DMS114 treated with DMSO at 0.1 percent for 48 hours (cell line): ENCODE data around the gene NFAM1.
A peak's percentile ranks its signal among the peaks of the same experiment; 100 is the strongest.

Source experiments
- DNase-seq: peaks from one replicate; lab custom pipeline; 2025; ENCODE audit not compliant: unreplicated experiment; lab: John Stamatoyannopoulos, UW

Gene NFAM1

GRCh38 chr22:42384506-42384905 is 47.7 kb downstream of the NFAM1 start:
- no peak for DNase-seq

GRCh38 chr22:42383851-42384417 is 48.3 kb downstream of the NFAM1 start:
- no peak for DNase-seq

DNA sequence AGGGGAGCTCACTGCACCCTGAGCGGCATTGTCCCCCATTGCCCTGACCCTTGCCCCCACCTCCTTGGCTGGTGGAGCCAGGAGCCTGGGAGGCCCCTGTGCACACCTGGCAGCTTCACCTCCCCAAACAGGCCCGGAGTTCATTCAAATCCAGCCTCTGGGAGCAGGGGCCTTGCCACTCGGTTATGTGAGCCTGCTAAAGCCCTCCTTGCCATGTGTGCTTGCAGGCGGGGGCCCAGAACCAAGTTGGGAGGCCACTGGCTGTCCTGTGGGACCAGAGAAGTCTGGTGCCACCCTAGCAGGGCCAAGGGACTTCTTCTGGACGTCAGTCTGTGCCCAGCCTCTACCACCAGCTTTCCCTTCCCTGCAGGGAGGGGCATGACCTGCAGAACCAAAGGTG is 48.9 kb downstream of the NFAM1 start:
- no peak for DNase-seq

DNA sequence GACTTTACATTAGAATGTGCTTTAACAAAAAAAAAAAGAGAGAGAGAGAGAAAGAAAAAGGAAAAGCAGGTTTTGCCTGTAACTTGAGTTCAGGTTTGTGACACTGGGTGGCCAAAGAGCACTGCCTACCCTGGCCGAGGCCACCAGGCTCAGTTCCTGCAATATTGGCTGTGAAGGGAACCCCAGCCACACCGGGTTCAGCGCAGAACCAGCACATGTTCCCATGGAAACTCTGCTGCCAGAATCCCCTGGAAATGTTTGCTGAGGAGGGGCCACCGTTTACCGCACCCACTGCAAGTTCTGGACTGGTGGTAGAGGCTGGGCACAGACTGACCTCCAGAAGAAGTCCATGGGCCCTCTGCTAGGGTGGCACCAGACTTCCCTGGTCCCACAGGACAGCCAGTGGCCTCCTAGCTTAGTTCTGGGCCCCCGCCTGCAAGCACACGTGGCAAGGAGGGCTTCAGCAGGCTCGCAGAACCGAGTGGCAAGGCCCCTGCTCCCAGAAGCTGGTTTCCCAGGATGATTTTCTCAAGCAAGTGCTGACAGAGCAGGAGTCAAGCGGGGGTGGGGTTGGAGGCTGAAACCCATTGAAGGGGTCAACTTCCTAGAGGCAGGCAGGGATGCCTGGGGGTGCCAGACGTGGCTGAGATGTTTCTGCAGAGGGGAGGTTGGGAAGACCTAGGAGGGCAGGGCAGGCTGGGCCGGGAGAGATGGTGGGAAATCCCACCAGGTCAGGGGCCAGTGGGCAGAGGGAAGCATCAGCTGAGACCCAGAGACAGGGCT is 51.2 kb downstream of the NFAM1 start:
- DNase-seq = no peak

DNA sequence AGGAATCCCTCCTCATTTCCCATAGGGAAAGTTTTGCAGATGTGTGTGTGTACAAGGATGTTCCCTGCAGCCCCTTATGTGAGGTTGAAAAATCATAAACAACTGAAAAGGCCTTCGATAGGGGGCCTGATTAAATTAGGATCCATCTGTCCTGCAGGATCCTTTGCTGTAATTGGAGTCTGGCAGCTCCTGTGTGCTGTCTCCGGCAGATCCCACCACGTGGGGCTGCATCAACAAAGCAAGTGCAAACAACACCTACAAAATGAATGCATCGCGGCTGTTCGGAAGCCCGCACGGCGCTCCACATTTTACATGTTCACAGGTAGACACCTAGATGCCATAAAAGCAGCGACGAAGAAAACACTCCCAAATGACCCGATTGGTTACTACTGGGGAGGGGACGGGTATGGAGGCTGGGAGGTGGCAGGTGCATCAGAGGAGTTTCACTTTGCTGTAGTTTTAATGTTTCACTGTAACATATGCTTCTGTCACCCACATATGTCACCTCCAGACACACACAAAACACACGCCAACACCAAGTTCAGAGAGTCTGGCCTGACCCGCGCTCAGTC is 52.2 kb downstream of the NFAM1 start:
- no peak for DNase-seq

DNA sequence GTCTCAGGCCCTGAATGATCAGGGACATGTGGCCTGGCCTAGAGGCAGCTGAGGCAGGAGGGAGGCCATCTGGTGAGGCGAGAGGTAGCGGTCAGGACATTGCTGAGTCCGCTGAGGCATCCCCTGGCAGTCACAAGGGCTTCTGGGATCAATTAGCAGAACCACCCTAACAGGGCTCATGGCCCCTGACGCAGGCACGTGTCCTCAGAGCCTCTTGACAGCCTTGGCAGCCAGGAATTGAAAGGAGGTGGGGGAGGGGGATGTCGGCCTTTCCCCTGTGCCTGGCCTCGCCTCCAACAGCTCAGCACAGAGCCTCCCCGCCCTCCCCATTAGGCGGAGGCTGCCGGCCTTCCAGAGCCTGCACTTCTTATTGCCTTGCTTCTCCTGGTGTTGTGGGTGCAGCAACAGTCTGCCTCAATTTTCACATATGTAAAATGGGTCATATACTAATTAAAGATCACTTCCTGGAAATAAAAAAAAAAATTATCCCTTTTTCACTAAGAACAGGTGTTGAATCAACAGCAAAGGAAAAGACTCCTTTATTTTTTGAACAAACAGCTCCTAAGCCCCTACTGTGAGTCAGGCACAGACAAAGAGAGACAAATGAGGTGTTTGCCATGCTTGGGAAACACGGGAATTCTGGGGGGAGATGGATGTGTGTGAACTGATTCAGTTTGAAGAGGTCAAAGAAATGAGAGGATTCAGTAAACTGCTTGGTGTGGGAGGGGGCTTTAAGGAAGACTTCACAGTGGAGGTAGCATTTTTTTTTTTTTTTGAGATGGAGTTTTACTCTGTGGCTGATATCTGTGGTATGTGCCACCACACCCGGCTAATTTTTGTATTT is 55.3 kb downstream of the NFAM1 start:
- DNase-seq = no peak

DNA sequence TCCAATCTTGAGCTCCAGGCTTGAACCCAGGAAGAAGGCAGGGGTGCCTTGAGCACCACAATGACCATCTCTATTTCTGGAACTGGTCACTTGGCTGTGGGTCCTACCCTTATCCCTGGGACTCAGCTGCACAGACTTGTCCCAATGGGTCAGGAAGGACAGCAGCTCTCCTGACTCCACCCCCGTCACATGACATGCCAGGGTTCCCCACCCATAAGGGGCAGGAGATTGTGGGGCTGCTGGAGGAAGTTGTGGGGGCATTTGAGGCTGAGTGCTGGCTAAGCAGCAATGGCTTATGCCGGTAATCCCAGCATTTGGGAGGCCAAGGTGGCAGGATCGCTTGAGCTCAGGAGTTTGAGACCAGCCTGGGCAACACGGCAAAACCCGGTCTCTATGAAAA is 56.2 kb downstream of the NFAM1 start:
- no peak for DNase-seq

- no peak for DNase-seq
Measured at GRCh38 chr22:42372976-42373375, 59.2 kb downstream of the NFAM1 start.

DNA sequence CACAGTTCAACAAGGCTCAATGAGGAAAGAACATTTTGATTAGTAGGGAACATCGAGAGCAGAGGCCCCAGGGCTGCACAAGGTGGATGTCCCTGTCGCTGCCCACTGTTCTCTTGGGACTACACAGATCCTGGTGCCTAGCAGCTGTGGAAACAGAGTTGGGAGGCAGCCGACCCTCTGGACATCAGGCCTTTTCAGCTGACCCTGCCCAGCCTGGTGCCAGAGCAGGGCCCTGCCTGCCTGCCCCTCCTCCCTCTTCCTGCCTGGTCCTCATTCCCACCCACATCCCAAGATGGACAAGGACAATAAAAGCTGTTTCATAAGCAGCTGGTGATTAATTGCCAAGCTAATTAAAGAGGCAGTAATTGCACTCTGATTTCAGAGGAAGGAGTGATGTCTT is 60.7 kb downstream of the NFAM1 start:
- no peak for DNase-seq

- no peak for DNase-seq
Measured at GRCh38 chr22:42371099-42371498, 61.1 kb downstream of the NFAM1 start.

- DNase-seq = peak; percentile 85
Measured at GRCh38 chr22:42369250-42370041, 62.8 kb downstream of the NFAM1 start.

DNA sequence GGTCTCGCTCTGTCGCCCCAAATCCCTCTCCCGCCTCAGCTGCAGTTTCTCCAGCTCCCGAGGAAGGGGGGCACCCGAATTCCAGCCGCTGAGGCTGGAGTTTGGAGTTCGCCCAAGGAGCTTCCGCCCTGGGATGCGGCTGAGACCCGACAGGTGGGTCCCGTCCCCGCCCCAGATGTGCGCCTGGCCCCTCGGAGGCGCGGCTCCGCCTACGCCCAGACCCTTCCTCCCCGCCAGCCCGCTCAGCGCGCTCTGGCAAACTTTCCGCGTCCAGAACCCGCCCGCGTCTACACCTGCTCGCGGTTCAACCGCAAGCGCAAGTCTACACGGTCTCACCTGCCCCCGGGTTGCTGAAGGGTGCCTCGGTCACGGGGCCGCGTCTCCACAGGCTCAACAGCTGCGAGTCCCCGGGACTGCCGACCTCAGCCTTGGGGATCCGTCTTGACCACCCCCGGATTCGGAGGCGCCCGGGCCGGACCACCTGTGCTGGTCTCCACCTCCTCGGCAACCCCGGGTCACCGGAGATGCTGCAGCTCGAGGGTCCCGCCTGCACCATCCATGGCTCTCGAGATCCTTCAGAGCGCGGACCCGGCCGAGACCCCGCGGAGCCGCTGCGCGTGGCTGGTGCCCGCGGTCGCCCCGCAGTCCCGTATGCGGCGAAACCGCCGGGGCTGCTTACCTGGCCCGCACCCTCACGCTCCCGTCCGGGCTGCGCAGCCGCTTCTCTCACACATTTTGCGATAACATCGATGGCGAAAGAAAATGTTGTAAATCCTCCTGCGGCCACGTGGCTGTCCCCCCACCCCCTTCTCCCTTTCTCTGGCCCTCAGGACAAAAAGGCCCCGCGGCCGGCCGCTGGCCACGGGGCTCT is 63.6 kb downstream of the NFAM1 start:
- DNase-seq = no peak

- no peak for DNase-seq
Measured at GRCh38 chr22:42367980-42368378, 64.2 kb downstream of the NFAM1 start.

DNA sequence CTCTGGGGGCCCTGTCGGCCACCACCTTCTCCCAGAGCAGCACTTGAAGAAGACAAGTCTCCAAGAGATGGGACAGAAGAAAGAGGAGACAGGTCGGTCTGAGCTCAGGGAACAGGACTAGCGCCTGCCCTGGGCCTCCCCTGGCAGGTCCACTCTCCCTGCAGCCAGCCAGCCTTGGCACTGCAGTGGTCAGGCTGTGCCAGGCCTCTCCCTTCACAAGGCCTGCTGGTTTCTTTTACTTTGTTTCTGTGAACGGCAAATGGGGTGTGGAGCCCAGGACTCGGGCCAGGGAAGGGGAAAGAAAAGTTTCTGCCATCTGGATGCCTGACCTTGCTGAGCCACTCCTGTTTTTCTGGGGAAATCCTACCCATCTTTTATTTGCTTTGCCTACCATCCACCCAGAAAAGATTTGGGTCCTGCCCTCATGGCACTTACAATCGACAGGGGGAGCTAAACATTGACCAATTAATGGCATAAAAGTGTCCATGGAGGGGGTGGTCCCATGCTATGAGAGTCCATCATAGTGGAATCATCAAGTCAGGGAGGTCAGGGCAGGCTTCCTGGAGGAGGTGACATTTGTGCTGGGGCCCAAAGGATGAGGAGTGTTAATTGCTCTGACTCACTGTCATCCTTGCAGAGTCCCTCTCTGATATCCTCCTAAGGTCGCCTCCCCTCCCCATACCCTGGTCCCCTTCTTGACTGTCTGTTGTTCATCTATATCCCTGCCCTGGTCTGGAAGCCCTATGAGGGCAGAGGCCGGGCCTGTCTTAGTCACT is 65.2 kb downstream of the NFAM1 start:
- DNase-seq = no peak

GRCh38 chr22:42365942-42366695 is 66.1 kb downstream of the NFAM1 start:
- no peak for DNase-seq

- no peak for DNase-seq
Measured at GRCh38 chr22:42365111-42365865, 66.9 kb downstream of the NFAM1 start.

DNA sequence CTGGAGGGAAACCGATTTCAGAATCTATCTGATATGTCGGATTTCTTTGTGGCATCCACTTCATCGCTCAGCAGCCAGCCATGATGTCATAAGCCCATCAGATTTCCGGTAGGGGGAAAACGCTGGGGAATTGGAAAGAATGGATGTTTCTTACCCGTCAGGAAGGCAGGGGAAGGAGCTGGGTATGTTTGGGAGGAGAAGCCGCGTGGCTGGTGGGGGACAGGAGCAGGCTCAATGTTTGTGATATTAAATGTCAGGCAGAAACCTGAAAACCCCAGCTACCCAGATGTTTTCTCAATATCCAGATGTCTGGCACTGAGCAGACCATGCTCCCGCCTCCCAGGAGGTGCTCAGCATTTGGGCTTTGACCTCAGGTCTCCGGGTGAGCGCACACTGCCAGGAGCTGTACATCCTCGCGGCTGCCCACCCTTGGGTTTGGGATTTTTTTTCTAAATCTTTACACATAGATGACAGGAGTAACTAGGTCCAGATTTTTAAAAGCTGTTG is 67.5 kb downstream of the NFAM1 start:
- no peak for DNase-seq

DNA sequence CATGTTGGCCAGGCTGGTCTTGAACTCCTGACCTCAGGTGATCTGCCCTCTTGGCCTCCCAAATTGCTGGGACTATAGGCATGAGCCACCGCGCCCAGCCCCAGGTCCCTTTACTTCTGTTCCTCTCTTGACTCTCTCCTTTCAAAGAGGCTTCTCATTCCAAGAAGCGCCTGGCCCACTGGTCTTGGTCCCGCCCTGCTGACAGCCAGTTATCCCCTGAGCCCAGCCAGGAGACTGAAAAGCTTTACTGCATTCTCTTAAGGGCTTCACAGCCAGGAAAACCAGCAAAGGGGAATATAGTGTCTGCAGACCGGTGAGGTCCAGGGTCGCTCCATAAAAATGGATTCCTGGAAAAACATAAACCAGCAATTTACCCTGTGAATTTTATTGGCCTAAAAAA is 68.3 kb downstream of the NFAM1 start:
- DNase-seq = no peak
